CD4-positive, alpha-beta T cell treated with Interferon alpha-2 for 1 hour (primary cell): ENCODE results near the gene MRGPRD.
"Not testable (repeated sequence)": the region's sequence is repeated elsewhere in the genome, so short reads cannot be mapped to it uniquely, and the experiment has no call there.

Experiments
- DNase-seq, 2 donors: peaks; one replicate each; pipeline ENCODE4 v3.0.0-alpha.2; 2020 to 2022

MRGPRD gene

DNA sequence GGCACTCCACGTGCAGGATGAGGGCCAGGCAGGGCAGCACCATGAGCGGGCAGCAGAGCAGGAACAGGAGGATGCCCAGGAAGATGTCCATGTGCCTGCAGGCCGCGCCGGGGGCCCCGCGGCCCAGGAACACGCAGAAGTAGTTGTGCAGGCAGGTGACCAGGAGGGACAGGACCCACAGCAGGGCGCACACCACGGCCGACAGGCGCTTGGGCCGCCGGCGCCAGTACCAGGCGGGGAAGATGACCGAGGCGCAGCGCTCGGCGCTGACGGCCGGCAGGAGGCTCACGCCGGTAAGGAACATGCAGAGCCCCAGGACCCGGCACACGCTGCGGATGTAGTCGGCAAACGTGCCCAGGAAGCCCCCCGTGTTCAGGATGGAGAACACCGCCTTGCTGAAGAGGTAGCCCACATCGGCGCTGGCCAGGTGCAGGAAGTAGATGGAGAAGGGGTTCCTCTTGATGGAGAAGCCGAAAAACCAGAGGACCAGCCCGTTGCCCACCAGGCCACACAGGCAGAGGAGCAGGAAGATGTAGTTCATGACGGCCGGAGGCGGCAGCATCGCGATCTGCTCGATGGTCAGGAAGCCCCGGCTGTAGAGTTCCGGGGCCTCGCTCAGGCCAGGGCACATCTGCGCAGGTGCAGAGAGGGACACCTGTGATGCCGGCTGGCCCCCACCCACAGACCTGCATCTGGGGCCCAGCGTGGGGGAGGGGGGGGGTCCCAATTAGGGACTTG is 25.0 kb upstream of the MRGPRD start:
- DNase-seq: no peak

DNA sequence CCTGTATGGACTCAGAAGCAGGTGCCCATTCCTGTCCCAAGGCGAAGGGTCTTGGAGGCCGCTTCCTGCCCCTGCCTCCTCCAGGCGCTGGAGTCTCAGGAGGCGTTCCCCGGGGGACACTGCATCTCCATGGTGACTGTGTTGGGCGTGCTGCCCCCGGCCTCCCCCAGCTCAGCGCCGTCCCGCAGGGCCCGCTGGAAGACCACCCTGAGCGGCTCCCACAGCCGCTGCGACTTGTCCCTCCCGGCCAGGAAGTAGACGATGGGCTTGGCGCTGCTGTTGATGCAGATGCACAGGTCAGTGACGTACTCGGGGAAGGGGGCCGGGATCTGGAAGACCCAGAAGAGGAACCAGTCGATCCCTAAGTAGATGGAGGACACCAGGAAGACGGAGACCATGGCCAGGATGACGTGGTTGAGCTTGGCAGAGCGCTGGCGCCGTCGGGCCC is 24.4 kb upstream of the MRGPRD start:
- DNase-seq: no peak

DNA sequence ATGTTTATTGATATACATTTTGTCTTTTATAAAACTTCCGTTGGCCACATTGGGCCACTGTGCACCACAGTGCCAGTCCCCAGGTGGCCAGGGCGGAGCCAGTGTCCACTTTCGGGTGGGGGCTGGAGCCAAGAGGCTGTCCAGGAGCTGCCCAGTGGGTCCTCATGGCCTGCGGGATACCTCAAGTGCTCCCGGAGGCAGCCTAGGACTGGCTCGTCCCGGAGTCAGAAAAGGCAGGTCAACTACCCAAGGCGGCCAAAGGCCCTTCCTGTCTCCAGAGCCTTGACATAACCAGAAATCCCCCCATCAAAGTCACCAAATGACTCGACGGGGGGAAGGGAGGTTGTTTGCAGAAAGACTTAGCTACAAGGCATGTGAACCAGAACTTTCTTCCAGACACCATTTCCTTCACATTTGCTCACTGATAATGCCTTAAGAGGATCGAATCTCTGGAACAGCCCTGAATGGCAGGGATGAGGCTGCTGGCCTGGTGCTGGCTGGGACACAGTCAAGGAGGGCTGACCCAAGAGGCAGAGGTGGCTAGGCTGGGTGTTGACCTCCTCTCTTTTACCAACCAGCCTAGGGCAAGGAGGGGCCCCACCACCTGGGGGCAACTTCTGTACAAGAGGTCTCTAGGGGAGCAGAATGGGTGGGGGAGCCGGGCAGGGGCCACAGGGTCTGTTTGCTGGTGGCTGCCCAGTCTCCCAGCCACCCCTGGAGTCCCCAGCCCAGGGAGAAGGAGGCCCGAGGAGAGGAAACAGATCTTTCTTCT is 23.8 kb upstream of the MRGPRD start:
- no peak for DNase-seq

DNA sequence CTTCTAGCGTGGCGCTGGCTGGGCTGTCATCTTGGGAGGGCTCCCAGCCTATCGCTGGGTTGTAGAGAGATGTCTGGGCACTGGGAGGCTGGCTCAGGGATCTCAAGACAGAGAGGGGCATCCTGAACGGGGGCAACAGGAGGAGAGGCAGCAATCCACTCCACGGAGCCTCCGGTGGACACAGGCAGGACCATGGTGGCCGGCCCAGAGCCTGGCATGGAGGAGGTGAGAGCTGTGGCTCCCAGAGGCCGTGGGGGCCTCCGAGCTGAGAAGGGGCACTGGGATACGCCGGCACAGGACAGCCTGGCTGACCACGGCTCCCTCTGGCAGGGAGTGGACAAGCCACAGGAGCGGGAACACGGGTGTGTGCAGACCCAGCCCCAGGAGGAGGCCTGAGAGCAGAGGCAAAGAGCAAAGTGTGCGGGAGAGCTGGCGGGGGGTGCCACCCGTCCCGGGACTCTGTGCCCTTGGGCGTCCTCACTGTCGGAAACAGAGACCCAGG is 23.1 kb upstream of the MRGPRD start:
- no peak for DNase-seq

DNA sequence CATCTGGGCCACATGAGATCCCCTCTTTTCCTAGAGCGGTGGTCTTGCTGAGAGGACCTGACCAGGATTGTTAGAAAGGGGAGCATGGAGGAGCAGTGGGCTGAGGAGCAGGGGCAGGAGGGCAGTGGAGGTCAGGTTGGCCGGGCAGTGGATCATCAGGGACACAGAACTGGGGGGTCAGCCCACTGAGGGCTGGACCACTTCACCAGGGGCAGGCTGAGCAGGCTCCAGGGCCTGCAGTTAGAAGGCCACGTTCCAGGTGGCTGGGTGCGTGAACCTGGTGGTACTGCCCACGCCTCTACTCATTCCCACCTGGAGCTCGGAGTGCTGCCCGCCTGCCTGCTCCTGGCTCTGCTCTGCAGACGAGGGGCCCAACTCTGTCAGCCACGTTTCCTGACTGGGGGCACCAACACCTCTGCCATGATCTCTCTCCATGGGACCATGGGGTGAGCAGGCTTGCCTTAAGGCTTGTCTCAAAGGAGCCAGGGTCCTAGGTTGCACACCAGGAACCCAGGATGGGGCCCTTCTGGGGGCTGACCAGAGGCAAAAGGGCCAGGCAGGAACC is 22.6 kb upstream of the MRGPRD start:
- no peak for DNase-seq

DNA sequence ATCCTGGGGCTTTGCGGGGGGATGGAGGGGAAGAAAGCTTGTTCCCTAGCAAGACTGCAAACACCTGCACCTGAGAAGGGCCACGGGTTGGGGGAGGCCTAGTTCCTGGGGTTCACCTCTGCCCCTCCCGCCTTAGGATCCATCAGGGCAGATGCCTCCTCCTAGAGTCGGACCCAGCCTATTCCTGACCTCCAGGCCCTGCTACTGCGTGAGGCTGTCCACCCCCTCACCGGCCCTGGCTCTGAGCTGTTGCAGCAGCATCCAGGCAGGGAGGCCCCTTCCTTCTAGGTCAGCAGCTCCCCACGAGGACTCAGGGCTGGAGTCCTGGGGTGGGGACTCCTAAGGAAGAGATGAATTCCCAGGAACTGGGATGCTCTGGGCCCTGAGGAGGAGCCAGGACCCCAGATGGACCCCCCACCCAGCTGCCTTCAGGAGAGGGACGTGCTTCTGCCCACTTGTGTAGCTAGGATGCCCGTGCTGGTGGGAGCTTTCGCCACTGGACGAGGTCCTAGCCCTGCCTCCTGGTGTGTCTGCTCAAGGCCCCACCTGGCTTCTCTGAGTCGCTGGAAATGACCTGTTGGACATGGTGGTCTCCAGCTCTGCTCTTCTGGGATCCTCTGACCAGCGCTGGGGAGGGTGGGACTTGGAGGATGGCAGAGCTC is 21.9 kb upstream of the MRGPRD start:
- no peak for DNase-seq

DNA sequence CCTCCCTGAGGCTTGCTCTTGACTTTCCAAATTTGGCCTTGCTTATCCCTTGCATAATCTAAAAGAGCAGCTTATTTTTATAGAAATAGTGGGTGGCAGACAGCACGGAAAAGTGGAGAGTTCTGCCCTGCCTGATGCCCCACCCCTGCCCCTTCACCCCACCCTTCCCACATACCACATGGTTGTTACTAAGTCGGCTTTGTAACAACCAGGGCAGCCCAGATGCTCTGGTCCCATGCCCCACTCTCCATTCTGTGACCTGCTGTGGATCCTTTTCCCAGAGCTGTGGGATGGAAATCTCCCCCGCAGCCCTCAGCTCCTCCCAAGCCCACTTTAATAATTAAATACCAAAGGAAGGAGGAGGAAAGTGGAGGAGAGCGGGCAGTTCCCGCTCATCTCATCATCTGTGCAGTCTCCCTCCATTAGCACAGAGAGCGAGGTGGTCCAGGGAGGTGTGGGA is 21.4 kb upstream of the MRGPRD start:
- no peak for DNase-seq

DNA sequence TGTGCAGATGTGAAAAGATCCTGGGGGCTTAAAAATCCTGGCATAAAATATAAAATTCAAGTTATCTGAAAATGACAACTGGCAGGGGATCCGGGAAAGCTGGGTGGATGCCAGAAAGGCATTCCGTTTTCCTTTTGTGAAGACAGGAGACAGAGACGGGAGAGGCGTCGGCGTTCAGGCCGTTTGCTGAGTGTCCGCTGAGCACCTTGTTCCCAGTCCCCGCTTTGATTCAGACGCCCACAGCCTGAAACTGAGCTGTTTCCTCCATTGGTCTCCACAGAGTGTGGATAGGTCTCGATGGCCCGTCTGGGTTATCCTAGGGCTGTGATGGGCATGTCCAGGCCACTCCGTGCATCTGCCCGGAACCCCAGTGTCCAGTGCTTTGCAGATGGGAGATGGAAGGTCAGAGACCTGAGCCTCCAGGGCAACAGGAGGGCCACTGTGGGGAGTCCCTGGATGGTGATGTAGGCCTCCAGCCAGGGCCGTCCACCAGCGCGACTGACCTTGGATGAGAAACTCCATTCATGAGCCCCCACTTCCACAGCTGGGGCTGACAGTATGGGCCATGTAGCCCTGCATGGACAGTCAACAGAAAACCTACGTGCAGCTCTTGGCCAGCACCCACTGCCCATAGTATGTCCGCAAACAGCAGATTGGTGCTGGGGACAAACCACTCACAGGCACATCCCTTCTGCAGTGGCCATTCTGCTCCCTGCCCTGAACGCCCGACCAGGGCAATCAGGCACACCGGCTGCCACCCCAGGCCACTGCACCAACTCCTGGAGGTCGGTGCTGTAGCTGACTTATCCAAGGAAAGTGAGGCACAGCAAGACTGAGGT is 20.7 kb upstream of the MRGPRD start:
- no peak for DNase-seq

DNA sequence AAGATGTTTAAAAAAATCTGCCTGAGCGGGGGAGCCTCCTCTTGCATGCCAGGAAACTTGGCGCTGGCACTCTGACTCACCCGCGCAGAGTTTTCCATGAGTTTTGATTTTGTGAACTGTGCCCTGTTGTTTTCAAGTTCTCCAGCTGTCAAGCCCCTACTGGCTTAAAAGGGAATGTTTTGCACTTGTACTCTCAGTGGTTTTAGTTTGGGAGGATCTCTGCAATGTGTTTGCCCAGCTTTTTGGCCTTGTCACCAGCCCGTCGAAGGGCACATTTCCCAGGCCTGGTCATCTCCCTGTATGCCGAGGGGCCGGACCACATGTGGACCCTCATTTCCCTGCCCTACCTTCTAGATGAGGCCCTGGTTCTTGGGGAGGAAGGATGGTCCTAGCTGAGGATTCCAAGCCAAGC is 20.1 kb upstream of the MRGPRD start:
- DNase-seq: no peak

DNA sequence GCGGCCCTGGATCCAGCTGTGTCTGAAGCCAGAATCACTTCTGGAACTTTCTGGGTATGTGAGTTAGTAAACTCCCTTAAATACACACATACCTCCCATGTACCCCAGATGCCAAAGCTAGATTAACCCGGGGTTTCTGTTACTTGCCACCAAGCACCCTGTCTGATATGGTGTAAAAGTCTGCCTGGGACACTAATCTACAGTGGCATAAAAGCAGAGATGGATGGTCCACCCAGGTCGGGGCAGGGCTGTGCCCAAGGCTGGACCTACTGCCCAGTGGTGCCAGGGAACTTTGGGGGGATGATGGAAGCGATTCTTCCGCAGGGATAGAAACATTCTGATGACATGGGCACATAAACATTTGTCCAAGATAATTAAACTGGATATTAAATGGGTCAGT is 19.6 kb upstream of the MRGPRD start:
- no peak for DNase-seq

DNA sequence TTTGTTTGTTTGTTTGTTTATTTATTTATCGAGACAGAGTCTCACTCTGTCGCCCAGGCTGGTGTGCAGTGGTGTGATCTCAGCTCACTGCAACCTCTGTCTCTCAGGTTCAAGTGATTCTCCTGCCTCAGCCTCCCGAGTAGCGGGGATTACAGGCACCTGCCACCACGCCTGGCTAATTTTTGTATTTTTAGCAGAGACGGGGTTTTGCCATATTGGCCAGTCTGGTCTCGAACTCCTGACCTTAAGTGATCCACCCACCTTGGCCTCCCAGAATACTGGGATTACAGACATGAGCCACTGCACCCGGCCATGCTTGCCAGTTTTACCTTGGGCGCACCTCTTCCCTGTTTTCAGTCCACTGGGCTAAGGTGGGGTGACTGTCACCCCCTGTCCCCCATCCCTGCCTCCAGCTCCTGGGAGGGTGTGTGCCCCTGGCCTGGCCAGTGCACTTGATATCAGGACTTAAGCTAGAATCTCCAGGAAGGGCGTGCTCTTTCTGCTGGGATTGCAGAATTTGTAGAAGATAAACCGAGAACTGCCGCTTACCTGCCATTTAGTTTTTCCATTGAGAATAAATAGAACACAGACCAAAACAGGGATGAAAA is 19.1 kb upstream of the MRGPRD start:
- not testable (repeated sequence) for DNase-seq

DNA sequence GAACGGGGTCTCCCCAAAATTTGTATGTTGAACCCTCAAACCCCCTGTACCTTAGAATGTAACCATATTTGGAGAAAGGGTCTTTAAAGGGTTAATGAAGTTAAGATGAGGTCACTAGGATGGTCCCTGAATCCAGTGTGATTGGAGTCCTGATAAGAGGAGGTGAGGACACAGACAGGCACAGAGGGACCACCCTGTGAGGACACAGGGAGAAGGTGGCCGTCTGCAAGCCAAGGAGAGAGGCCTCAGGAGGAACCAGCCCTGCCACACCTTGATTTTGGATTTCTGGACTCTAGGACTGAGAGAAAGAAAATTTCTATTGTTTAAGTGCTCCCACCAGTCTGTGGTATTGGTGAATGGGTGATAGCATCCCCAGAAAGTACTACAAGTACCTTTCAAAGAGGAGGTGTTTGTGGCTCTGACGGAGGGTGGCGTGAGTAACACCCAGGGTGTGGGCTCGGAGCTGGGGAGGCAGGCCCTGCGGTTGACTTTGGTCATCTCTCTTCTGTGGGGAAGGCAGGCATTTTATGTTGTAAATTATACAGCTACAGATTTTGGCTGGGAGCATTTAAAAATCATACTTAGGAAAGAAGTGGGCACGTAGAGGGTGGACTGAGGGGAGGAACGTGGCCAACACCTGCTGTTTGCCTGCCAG is 18.4 kb upstream of the MRGPRD start:
- peak in 1 of 2 donors; percentile 6 for DNase-seq

DNA sequence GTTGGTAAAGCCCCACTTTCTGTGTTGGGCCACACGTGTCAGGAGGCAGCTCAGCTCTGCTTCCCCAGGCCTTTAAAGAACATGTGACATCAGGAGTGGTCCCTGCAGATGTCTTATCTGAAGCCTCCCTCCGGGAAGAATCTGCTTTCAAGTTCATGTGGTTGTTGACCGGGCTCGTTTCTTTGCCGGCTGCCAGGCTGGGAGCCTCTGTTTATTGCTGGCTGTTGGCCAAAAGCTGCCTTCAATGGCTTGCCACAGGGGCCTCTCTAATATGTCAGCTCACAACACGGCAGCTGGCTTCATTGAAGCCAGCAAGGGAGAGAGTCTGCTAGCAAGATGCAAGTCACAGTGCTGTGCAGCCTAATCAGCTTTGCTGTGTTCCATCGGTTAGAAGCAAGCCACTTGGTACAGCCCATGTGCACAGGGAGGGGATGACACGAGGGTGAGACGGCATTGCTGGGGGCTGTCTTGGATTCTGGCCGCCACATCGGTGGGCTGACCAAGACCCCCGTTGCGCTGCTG is 17.7 kb upstream of the MRGPRD start:
- no peak for DNase-seq

DNA sequence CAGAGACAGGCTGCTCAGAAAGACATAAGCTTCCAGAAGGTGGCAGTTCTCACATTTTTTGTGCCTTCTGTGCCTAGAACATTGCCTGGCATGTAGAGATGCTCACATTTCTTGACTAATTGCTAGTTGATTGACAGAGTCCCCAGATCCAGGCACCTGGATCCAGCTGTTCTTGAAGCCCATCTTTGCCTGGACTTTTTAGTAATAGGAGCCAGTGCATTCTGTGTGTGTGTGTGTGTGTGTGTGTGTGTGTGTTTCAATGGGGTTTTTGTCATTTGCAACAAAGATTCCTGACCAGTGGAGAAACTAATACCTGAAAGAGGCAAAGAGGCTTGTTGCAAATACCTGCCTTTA is 17.2 kb upstream of the MRGPRD start:
- DNase-seq: no peak

DNA sequence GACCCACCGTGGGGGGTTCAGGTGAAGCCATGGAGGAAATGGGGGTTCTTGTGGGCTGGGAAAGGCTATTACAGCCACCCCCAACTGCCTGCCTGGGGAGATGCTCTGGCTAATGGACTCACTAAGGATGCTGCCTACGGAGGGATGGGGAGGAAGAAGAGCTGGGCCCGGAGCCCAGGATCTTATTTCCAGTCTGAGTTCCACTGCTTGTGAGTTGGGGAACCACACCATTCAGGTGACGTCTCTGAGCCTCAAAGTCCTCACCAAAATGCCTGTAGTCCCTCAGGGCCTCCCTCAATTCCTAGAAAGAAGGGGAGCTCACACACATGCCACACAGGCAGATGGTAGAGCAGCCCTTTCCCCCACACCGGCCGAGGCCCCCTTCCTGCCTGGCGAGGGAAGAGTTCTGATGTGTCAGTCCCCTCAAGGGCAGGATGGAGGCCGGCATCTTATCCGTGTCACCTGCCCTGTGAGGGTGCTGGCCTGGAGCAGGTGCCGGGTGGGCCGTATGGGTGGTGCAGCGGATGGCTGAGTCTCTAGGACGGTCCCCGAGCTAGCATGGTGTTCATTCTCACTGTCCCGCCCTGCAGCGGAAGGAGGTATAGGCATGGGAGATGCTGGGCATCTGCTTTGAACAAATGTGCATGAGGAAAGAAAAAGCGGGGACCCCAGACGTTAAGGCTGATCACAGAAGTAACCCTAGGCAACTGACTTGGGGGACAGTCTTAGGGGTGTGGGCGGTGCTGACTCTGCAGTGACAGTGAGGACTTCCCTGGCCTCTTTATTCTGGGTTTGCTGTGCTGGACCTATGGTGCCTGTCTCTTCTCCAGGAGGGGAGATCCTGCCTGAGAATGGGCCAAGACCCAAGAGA is 16.6 kb upstream of the MRGPRD start:
- no peak for DNase-seq

DNA sequence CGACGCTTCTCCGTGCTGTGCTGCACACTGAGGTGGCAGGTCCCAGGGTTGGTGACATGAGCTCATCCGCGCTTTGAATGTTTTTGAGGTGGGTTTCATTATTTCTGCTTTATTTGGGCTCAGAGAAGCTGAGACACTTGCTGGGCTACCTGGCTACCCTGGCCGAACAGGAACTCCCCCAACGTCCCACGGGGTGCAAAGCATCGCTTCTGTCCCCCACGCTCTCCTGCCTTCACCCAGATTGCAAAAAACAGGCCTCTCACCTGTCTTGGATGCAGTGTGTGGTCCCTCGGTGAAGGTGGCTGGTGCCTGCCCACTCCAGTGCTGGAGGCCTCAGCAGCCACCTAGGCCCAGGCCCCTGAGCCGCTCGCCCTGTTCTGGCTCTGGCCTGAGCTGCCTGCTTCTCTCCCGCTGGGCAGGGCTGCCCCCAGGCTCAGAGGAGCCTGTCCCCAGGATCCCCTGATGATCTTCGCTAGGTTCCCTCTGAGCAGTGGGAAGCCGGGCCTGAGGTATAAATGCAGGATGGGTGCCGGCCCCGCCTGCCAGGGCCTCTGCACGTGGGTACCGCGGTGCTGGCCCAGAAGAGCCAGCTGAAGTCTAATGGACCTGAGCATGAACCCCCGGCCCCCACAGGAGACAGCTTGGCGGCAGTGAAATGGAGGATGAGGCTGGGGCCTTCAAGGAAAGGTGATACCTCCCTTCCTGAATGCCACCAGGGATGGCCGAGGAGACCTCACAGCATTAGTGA is 15.8 kb upstream of the MRGPRD start:
- no peak for DNase-seq

DNA sequence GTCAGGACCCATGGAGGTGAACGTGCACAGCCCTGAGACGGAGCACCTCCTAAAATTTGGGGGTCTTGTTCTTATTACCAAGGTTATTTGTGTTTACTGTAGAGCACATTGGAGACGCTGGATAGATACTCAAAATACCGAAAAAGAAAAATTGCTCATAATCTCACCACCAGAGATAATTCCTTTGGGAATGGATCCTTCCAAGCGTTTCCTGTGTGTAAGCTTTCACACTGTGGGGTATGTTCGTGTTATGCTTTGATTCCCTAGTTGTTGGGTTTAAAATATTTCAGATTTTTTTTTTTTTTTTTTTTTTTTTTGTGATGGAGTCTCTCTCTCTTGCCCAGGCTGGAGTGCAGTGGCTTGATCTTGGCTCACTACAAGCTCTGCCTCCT is 14.1 kb upstream of the MRGPRD start:
- DNase-seq: no peak

DNA sequence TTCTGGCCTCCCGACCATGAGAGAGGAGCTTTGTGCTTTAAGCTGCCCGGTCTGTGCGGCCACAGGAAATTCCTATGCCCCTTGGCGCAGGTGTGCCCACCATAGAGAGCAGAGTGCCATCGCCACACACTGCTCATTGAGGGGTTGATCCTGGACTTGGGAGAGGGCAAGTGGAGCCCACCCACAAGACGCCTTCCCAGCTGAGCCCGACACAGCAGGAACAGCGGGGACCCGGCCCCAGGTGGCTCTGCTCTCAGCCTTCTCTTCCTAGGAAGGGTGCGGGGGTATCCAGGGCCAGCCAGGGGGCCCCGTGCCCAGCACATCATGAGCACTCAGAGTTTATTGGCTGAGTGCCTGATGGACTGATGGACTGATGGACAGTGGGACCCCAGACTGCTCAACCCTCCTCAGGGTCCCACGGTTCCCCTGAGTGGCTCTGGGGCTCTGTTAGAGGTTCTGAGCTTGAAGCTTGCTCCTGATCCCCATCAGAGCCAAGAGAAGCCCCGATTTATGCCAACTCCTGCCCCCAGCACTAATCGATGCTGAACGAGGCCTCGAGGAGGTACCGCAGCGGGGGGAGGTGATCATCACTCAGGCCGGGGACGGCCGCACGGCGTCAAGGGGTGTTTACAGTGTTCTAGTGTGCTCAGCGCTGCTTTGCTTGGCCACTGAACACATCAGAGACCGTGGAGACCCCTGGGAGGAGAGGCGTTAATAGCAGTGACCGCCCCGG is 13.5 kb upstream of the MRGPRD start:
- no peak for DNase-seq

DNA sequence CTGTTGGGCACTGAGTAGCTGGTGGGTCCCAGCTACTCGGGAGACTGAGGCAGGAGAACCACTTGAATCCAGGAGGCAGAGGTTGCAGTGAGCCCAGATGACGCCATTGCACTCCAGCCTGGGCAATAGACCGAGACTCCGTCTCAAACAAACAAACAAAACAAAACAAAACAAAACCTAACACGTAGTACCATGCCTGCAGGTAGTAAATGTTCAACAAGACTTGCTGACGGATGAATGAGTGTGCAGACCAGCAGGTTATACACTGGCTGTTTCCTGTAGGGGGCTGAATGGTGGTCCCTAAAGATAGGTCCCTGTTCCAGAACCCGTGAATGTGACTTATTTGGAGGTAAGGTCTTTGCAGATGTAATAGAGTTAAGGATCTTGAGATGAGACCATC is 12.8 kb upstream of the MRGPRD start:
- no peak for DNase-seq
